RWPE2 (cell line): ENCODE results near the gene TSHZ2.

Experiments used
- ATAC-seq: fragments of 200-7000 bp; cut with Tn5 transposase; 3 replicates; pipeline ENCODE4 v1.9.1; 2021; ENCODE audit warnings: low read depth
- DNase-seq: peaks from one replicate; pipeline ENCODE4 v3.0.0-alpha.2; 2020; ENCODE audit warnings: low spot score
- H3K27ac ChIP-seq: fragments of 450-650 bp; 2 replicates; pipeline ENCODE4 v1.5.1; 2017; ENCODE audit warnings: mild to moderate bottlenecking; ENCODE audit not compliant: poor library complexity, severe bottlenecking
- H3K27me3 ChIP-seq: fragments of 250-450 bp; sonication (Bioruptor Pico); 2 replicates; pipeline ENCODE4 v1.5.1; 2021; ENCODE audit warnings: mild to moderate bottlenecking, moderate library complexity; ENCODE audit not compliant: insufficient read depth, poor library complexity, severe bottlenecking
- H3K36me3 ChIP-seq: fragments of 250-450 bp; sonication (Bioruptor Pico); 2 replicates; pipeline ENCODE4 v1.5.1; 2020; ENCODE audit warnings: low read depth, mild to moderate bottlenecking, moderate library complexity
- H3K4me1 ChIP-seq: fragments of 250-450 bp; sonication (Bioruptor Pico); 2 replicates; pipeline ENCODE4 v1.5.1; 2021; ENCODE audit warnings: mild to moderate bottlenecking, moderate library complexity; ENCODE audit not compliant: insufficient read depth, poor library complexity, severe bottlenecking
- H3K4me3 ChIP-seq: fragments of 250-450 bp; sonication (Bioruptor Pico); 2 replicates; pipeline ENCODE4 v1.5.1; 2021; ENCODE audit warnings: mild to moderate bottlenecking, moderate library complexity; ENCODE audit not compliant: severe bottlenecking
- H3K9me3 ChIP-seq: fragments of 250-450 bp; sonication (Bioruptor Pico); 2 replicates; pipeline ENCODE4 v1.5.1; 2021; ENCODE audit warnings: mild to moderate bottlenecking, moderate library complexity; ENCODE audit not compliant: severe bottlenecking
- CTCF ChIP-seq: fragments of 450-650 bp; IDR thresholded peaks from one replicate; pipeline ENCODE4 v1.5.1; 2017; ENCODE audit warnings: mild to moderate bottlenecking, moderate library complexity; ENCODE audit not compliant: poor library complexity, severe bottlenecking

TSHZ2 gene

GRCh38 chr20:53201588-53201987 lies 229.4 kb downstream of the TSHZ2 start:
- DNase-seq (no peak), ATAC-seq (0 out of 3 replicates have a peak, but pooled peaks have one; percentile 9)
- no peaks in the 10 kb centered on the region for H3K9me3 ChIP-seq
- no peak overlapping the region for H3K4me3 ChIP-seq
- peaks cover 30% of the 10 kb centered on the region for H3K27me3 ChIP-seq
- no peak overlapping the region for H3K27ac ChIP-seq
- no peaks in the 10 kb centered on the region for H3K36me3 ChIP-seq
- H3K4me1 ChIP-seq: no peaks in the 10 kb centered on the region
- TF ChIP-seq CTCF: no peak

GRCh38 chr20:53202777-53203176 lies 230.6 kb downstream of the TSHZ2 start:
- ATAC-seq: peak; percentile 65; the same call in 2 of the 3 replicates
- no peak for TF ChIP-seq CTCF
- DNase-seq: no peak

GRCh38 chr20:53205046-53205445 lies 232.9 kb downstream of the TSHZ2 start:
- no peak for TF ChIP-seq CTCF
- ATAC-seq: no peak
- no peak for DNase-seq
- Histone ChIP-seq H3K27me3 (peaks cover 6% of the 10 kb centered on the region), H3K27ac (no peak overlapping the region), H3K36me3 (no peaks in the 10 kb centered on the region), H3K4me1 (no peaks in the 10 kb centered on the region), H3K9me3 (no peaks in the 10 kb centered on the region), H3K4me3 (no peak overlapping the region)

More at GRCh38 chr20:53202777-53203176, 230.6 kb downstream of the TSHZ2 start:
- Histone ChIP-seq H3K27me3 (peaks cover 19% of the 10 kb centered on the region), H3K36me3 (no peaks in the 10 kb centered on the region), H3K4me3 (no peak overlapping the region), H3K4me1 (no peaks in the 10 kb centered on the region), H3K9me3 (no peaks in the 10 kb centered on the region), H3K27ac (no peak overlapping the region)

GRCh38 chr20:53208110-53208832 lies 236.1 kb downstream of the TSHZ2 start:
- H3K4me3 ChIP-seq: no peak overlapping the region
- ATAC-seq (no peak; the same call in 2 of the 3 replicates), DNase-seq (no peak)
- H3K36me3 ChIP-seq: no peaks in the 10 kb centered on the region
- no peak for TF ChIP-seq CTCF
- no peaks in the 10 kb centered on the region for H3K27me3 ChIP-seq
- H3K4me1 ChIP-seq: no peaks in the 10 kb centered on the region
- H3K9me3 ChIP-seq: no peaks in the 10 kb centered on the region
- H3K27ac ChIP-seq: no peak overlapping the region

- no peak overlapping the region for H3K27ac ChIP-seq
These were observed 237.9 kb downstream of the TSHZ2 start for GRCh38 chr20:53210041-53210440.

More at GRCh38 chr20:53210041-53210440, 237.9 kb downstream of the TSHZ2 start:
- H3K4me1 ChIP-seq: no peaks in the 10 kb centered on the region
- H3K27me3 ChIP-seq: no peaks in the 10 kb centered on the region
- DNase-seq: no peak
- no peak for TF ChIP-seq CTCF
- no peaks in the 10 kb centered on the region for H3K9me3 ChIP-seq
- ATAC-seq: no peak
- no peak overlapping the region for H3K4me3 ChIP-seq
- no peaks in the 10 kb centered on the region for H3K36me3 ChIP-seq
